ENCODE results near the gene RIT1. TPM values are rescaled to one million over a fixed set of nuclear protein-coding genes. Genes with fewer than 3 reads are reported as not detected.
"Not testable (repeated sequence)": the region's sequence is repeated elsewhere in the genome, so short reads cannot be mapped to it uniquely, and the experiment has no call there.

The RIT1 gene
- total RNA-seq, 2 experiments from 2014 or later, result 24.0 to 28.4 TPM

GRCh38 chr1:155931332-155932038, 20.3 kb upstream of the RIT1 start:
- CTCF ChIA-PET, result interaction anchor here (0.6 to 2.8 kb wide), 7 partner anchors 8 to 373 kb away, joined by 3 to 18 read pairs (median 4); no protein-coding TSS in a partner anchor
- no peak for DNase-seq
- no peaks in the 10 kb centered on the region for H3K27me3 Mint-ChIP-seq
- H3K4me1 Mint-ChIP-seq, result peaks cover 46% of the 10 kb centered on the region
- H3K4me3 Mint-ChIP-seq, result peak overlapping the region; percentile 47
- POLR2A ChIA-PET, result no interaction called here
- H3K27ac Mint-ChIP-seq, result peak overlapping the region; percentile 62
- peaks cover 43% of the 10 kb centered on the region for H3K36me3 Mint-ChIP-seq (ENCODE audit: low read depth)
- H3K9me3 Mint-ChIP-seq, result no peaks in the 10 kb centered on the region

- H3K27me3 Mint-ChIP-seq, POLR2A ChIA-PET, DNase-seq, H3K9me3 Mint-ChIP-seq, H3K27ac Mint-ChIP-seq: not testable (repeated sequence)
- CTCF ChIA-PET, result interaction anchor here (0.6 to 1.2 kb wide), 4 partner anchors 8 to 374 kb away, joined by 3 to 4 read pairs (median 3); no protein-coding TSS in a partner anchor
- H3K36me3 Mint-ChIP-seq (ENCODE audit: low read depth), result peaks cover 51% of the 10 kb centered on the region
- H3K4me1 Mint-ChIP-seq, result peaks cover 42% of the 10 kb centered on the region
- H3K4me3 Mint-ChIP-seq, result peak overlapping the region; percentile 47
These were observed 19.6 kb upstream of the RIT1 start for GRCh38 chr1:155930725-155931124.

GRCh38 chr1:155929057-155929456, 17.9 kb upstream of the RIT1 start:
- H3K27ac Mint-ChIP-seq, result no peak overlapping the region
- no peak overlapping the region for H3K4me3 Mint-ChIP-seq
- no peaks in the 10 kb centered on the region for H3K9me3 Mint-ChIP-seq
- peaks cover 42% of the 10 kb centered on the region for H3K4me1 Mint-ChIP-seq
- CTCF ChIA-PET, result interaction anchor here (0.6 kb wide), 2 partner anchors 34 to 177 kb away, joined by 3 to 6 read pairs; no protein-coding TSS in a partner anchor
- H3K36me3 Mint-ChIP-seq (ENCODE audit: low read depth), result peaks cover 57% of the 10 kb centered on the region
- DNase-seq, result no peak
- no peaks in the 10 kb centered on the region for H3K27me3 Mint-ChIP-seq
- POLR2A ChIA-PET, result no interaction called here

- peaks cover 20% of the 10 kb centered on the region for H3K4me1 Mint-ChIP-seq
- DNase-seq, result no peak
- H3K9me3 Mint-ChIP-seq, result no peaks in the 10 kb centered on the region
- peaks cover 68% of the 10 kb centered on the region for H3K36me3 Mint-ChIP-seq (ENCODE audit: low read depth)
- ChIA-PET POLR2A (no interaction called here), CTCF (interaction anchor here (0.6 to 2.0 kb wide), 2 partner anchors 65 to 299 kb away, joined by 3 to 5 read pairs; no protein-coding TSS in a partner anchor)
- no peaks in the 10 kb centered on the region for H3K27me3 Mint-ChIP-seq
- no peak overlapping the region for H3K27ac Mint-ChIP-seq
- no peak overlapping the region for H3K4me3 Mint-ChIP-seq
These were observed 14.4 kb upstream of the RIT1 start for GRCh38 chr1:155925506-155925905.

- ChIA-PET POLR2A (no interaction called here), CTCF (interaction anchor here (1.2 to 1.3 kb wide), 3 partner anchors 14 to 31 kb away, joined by 3 read pairs; partner anchors contain the start of gene KHDC4)
- H3K27me3 Mint-ChIP-seq, result no peaks in the 10 kb centered on the region
- H3K27ac Mint-ChIP-seq, result no peak overlapping the region
- peaks cover 10% of the 10 kb centered on the region for H3K4me1 Mint-ChIP-seq
- no peak for DNase-seq
- H3K4me3 Mint-ChIP-seq, result no peak overlapping the region
- H3K9me3 Mint-ChIP-seq, result no peaks in the 10 kb centered on the region
- peaks cover 68% of the 10 kb centered on the region for H3K36me3 Mint-ChIP-seq (ENCODE audit: low read depth)
These were observed 9.6 kb upstream of the RIT1 start for GRCh38 chr1:155920717-155921116.

- ChIA-PET CTCF (interaction anchor here (1.0 to 1.1 kb wide), 2 partner anchors 35 to 47 kb away, joined by 3 read pairs; no protein-coding TSS in a partner anchor), POLR2A (interaction anchor here (0.6 kb wide), 1 partner anchor 24 kb away, joined by 3 read pairs; no protein-coding TSS in a partner anchor)
- Mint-ChIP-seq H3K36me3 (ENCODE audit: low read depth) (peaks cover 67% of the 10 kb centered on the region), H3K27me3 (no peaks in the 10 kb centered on the region), H3K4me1 (peaks cover 10% of the 10 kb centered on the region), H3K9me3 (no peaks in the 10 kb centered on the region), H3K27ac (no peak overlapping the region), H3K4me3 (no peak overlapping the region)
- DNase-seq, result no peak
These were observed 8.7 kb upstream of the RIT1 start for GRCh38 chr1:155919801-155920200.

DNA sequence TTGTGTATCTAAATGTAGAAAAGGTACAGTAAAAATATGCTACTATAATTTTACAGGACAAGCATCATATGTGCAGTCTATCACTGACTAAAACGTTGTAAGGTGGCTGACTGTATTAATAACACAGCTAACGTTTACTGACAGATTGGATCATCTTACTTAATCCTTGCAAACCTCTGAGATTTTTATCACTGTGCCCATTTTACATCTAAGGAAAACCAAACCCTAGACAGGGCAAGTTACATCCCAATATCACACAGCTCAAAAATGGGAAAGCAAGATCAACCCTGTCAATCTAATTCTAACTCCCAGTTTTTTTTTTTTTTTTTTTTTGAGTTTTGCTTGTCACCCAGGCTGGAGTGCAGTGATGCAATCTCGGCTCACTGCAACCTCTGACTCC, 7.5 kb upstream of the RIT1 start:
- Mint-ChIP-seq H3K36me3 (ENCODE audit: low read depth) (peaks cover 74% of the 10 kb centered on the region), H3K27ac (no peak overlapping the region), H3K4me1 (peaks cover 10% of the 10 kb centered on the region), H3K4me3 (no peak overlapping the region), H3K27me3 (no peaks in the 10 kb centered on the region), H3K9me3 (no peaks in the 10 kb centered on the region)
- DNase-seq, result no peak
- POLR2A ChIA-PET, result interaction anchor here (0.5 kb wide), 1 partner anchor 98 kb away, joined by 4 read pairs; no protein-coding TSS in a partner anchor
- CTCF ChIA-PET, result interaction anchor here (0.7 to 1.4 kb wide), 2 partner anchors 13 to 66 kb away, joined by 6 read pairs; no protein-coding TSS in a partner anchor

- POLR2A ChIA-PET, result no interaction called here
- Mint-ChIP-seq H3K9me3 (no peaks in the 10 kb centered on the region), H3K4me3 (no peak overlapping the region), H3K36me3 (ENCODE audit: low read depth) (peaks cover 63% of the 10 kb centered on the region), H3K4me1 (peaks cover 29% of the 10 kb centered on the region), H3K27me3 (no peaks in the 10 kb centered on the region), H3K27ac (no peak overlapping the region)
- CTCF ChIA-PET, result no interaction called here
- DNase-seq, result no peak
These were observed 3.0 kb upstream of the RIT1 start for GRCh38 chr1:155913969-155914757.

DNA sequence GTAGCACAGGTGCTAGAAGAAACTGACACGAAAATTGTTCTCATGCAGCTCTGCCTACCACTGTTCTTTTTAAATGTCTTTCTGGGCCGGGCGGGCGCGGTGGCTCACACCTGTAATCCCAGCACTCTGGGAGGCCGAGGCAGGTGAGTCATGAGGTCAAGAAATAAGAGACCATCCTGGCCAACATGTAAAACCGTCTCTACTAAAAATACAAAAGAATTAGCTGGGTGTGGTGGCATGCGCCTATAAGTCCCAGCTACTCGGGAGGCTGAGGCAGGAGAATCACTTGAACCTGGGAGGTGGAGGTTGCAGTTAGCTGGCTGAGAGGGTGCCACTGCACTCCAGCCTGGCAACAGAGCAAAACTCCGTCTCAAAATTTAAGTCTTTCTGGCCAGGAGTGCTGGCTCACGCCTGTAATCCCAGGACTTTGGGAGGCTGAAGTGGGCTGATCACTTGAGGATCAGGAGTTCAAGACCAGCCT, 947 bp upstream of the RIT1 start:
- peak overlapping the region; percentile 98 for H3K4me3 Mint-ChIP-seq
- peaks cover 56% of the 10 kb centered on the region for H3K36me3 Mint-ChIP-seq (ENCODE audit: low read depth)
- H3K27ac Mint-ChIP-seq, result peak overlapping the region; percentile 95
- ChIA-PET POLR2A (no interaction called here), CTCF (interaction anchor here (0.7 to 1.6 kb wide), 2 partner anchors 10 to 48 kb away, joined by 3 read pairs; no protein-coding TSS in a partner anchor)
- H3K4me1 Mint-ChIP-seq, result peaks cover 30% of the 10 kb centered on the region
- DNase-seq, result no peak
- no peaks in the 10 kb centered on the region for H3K9me3 Mint-ChIP-seq
- no peaks in the 10 kb centered on the region for H3K27me3 Mint-ChIP-seq

GRCh38 chr1:155910621-155911121, 478 bp downstream of the RIT1 start:
- Mint-ChIP-seq H3K27me3 (no peaks in the 10 kb centered on the region), H3K9me3 (no peaks in the 10 kb centered on the region), H3K27ac (peak overlapping the region; percentile 95), H3K4me1 (peaks cover 30% of the 10 kb centered on the region), H3K36me3 (ENCODE audit: low read depth) (peaks cover 48% of the 10 kb centered on the region), H3K4me3 (peak overlapping the region; percentile 98)
- POLR2A ChIA-PET, result no interaction called here
- DNase-seq, result no peak
- CTCF ChIA-PET, result no interaction called here

DNA sequence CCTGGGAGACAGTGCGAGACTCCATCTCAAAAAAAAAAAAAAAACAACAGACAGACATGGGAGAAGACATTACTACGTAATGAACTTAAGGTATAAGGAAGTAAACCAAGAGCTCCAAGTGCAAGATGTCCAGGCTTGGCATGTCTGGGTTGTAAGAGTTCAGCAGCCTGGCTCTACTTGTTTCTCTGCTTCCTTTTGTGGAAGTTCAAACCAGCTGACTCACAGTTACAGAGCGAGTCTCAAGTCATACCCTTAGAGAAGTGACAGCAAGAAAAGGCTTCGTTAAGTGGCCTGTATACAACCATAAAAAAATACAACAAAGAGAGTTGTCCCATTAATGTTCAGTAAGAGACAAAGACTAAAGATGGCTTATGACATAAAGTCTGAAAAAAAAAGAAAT, 1.3 kb downstream of the RIT1 start:
- POLR2A ChIA-PET, result no interaction called here
- no peaks in the 10 kb centered on the region for H3K27me3 Mint-ChIP-seq
- CTCF ChIA-PET, result interaction anchor here (0.6 kb wide), 1 partner anchor 130 kb away, joined by 4 read pairs; no protein-coding TSS in a partner anchor

GRCh38 chr1:155904261-155904660, 6.9 kb downstream of the RIT1 start:
- H3K4me1 Mint-ChIP-seq, result peaks cover 9% of the 10 kb centered on the region
- no peaks in the 10 kb centered on the region for H3K9me3 Mint-ChIP-seq
- no peak overlapping the region for H3K27ac Mint-ChIP-seq
- no peak for DNase-seq
- peaks cover 41% of the 10 kb centered on the region for H3K36me3 Mint-ChIP-seq (ENCODE audit: low read depth)
- POLR2A ChIA-PET, result no interaction called here
- H3K27me3 Mint-ChIP-seq, result no peaks in the 10 kb centered on the region
- no peak overlapping the region for H3K4me3 Mint-ChIP-seq
- CTCF ChIA-PET, result interaction anchor here (0.8 to 1.6 kb wide), 6 partner anchors 11 to 653 kb away, joined by 3 to 5 read pairs (median 3); no protein-coding TSS in a partner anchor

More for the DNA sequence above, 1.3 kb downstream of the RIT1 start:
- Mint-ChIP-seq H3K9me3 (no peaks in the 10 kb centered on the region), H3K36me3 (ENCODE audit: low read depth) (peaks cover 44% of the 10 kb centered on the region), H3K4me1 (peaks cover 30% of the 10 kb centered on the region), H3K27ac (peak overlapping the region; percentile 95), H3K4me3 (peak overlapping the region; percentile 98)
- DNase-seq, result no peak

Data from activated CD4-positive, alpha-beta T cell treated with anti-CD3 and anti-CD28 coated beads, Interleukin-2, amount 10 ng/mL, durations not matched to agents 7 days and 5 days (primary cell).